GM18867 (cell line): Measurements from ENCODE around the gene EYA2.

ENCODE experiments used
- ATAC-seq: cut with Tn5 transposase; IDR thresholded peaks from one replicate; pipeline ENCODE4 v1.9.1; 2021; ENCODE audit warnings: mild to moderate bottlenecking, moderate library complexity; ENCODE audit not compliant: unreplicated experiment

The EYA2 gene

DNA sequence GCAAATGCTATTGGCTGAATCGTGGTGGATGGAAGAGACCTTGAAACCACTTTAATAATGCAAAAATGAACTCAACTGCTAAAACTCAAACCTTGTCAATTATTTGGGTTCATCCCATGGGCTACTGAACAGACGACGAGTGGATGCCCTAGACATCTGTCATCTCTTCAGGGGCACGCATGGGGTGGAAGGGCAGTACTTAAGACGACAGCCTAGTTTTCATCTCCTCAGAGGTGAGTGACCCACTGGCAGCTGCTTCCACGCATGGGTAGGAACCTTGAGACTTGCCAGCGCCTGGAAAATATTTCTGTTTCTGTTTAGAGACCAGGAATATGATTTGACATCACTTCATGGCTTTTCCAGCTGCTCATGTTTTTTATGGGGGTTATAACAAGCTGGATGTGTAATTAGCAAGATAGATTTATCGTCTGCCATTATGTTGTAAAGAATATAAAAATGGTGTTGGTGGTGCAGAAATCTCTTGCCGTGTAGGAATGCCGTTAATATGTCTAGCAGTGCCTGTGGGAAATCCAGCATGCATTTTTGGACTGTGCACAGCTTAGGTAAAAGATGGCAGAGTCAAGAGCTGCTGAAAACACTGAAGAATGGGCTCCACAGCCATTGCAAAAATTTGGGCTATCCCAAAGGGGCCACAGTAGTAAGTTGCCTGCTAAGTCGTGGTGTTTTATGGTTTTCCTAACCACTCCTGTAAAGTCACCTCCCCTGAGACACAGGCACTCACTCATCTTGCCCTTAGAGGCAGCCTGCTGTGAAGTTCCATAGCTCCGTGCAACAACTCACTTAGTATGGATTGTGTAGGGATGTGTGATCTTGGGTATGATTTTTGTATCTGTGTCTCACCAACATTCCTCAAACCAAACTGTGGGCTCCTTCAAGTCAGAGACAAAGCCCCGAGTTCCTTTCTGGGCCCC lies 203.3 kb downstream of the EYA2 start:
- no peak for ATAC-seq

DNA sequence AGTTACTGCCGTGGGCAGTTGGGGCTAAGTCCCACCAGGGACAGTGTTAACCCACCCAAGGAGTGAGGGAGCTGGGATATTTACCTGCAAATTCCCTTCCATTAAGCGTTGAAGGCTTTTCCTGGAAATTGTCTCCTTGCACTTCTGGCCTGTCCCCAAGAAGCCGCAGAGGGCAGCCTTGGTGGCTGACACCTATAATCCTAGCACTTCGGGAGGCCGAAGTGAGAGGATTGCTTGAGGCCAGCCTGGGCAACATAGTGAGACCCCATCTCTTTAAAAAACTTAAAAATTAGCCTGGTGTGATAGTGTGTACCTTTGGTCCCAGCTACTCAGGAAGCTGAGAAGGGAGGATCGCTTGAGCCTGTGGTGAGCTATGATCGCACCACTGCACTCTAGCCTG lies 204.4 kb downstream of the EYA2 start:
- ATAC-seq, result no peak

DNA sequence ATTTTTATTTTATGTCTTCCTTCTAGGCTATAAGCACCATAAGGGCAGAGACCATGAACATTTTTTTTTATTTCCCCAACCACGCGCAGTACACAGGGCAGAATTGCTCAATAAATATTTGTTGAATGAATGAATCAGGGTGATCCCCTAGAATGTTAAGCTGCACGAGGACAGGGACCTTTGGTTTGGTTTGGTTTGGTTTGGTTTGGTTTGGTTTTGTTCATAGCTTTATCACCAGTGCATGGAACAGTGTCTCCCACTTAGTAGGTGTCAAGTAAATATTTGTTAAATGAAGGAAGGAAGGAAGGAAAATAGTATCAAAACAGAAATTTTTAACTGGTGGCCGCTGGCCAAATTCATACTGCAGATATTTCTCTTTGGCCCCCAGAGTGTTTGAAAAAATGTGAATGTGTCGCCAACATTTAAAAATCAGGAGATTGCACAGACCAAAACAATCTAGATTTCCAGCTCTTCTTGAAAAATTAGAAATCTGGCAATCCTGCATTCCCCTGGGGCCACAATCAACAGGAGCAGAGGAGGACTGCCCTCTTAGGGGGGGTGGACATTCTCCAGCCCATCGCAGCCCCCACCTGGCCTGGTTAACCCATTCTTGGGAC lies 205.3 kb downstream of the EYA2 start:
- ATAC-seq, result no peak

DNA sequence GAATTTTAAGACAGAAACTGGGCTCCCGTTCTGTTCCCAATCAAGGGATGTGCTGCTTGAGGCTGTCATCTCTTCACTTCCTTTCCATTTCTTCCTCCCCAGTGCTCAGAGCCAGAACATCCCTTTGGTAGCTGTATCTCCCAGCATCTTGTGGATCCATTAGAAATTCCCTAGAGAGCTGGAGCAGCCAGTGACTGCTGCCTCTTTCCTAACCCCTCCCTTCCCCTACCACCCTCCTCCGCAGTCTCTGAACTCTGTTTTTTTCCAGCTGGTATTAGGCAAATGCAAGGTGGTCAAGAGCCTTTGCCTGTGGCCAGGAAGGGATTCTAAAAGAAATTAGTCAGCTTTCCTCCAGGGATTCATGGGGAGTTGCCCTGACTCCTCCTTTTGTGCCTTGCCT lies 208.0 kb downstream of the EYA2 start:
- ATAC-seq, result no peak

DNA sequence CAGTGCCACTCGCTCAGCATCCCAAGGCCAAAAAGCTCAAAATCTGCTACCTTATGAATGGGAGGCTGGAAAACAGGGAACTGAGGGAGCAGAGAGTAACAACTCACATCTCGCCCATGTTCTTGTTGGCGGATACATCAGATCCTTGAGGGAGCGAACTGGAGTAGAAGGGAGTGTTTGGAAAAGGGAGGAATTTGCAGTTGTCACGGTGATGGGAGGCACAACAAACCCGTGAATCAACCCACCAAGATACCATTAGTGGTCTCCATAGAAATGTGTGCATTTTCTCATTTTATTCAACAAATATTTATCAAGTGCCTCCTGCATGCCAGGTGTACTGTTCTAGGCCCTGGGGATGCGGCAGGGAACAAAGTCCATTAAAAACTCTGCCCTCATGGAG lies 212.1 kb downstream of the EYA2 start:
- ATAC-seq, result no peak

DNA sequence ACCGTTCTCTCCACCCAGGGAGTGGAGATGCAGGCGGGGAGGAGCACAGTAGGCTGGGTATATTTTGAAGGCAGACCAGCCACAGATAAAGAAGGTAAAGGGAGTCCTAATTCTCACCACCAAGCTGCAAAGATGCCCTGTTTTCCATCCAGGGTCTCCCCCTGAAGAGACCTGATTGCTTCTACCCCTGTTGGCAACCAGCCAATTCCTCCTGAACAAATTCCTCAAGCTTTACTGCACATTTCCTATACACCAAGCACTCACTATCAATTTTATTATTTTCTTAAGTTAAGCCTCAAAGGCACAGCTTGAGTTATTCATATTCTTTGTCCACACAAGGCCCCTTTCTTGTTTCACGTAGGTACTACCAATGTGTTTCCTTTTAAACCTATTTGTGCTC lies 214.4 kb downstream of the EYA2 start:
- no peak for ATAC-seq

DNA sequence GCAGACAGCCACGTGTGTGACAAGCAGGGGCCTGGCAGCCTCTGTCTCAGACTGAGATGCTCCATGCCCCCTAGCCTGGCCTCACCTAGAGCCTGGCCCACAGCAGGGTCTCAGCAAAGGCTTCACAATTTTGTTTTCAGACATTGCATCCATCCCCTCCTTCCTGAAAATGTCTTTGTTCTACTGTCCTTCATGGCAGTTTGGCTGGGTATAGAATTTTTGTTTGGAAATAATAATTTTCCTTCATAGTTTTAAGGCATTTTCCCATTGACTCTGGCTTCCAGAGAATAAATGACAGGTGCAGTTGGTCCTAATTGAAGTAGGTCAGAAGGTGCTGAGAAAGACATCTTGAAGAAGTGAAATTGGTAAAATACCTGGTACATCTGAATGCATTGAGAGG lies 216.2 kb downstream of the EYA2 start:
- no peak for ATAC-seq

DNA sequence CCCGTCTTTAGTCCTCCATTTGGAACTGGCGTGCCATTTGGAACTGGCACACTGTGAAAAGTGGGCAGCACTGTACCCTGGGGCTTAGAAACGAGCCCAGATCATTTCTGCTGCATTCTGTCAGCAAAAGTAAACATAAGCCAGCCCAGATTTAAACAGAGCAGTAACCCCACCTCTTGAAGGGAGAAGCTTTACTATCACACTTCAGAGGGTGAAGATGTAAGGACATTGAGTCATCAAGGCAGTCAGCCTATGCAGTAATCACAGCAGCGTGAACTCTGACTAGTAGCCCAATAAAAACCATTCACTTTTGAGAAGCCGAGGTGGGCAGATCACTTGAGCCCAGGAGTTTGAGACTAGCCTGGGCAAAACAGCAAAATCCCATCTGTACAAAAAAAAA lies 216.9 kb downstream of the EYA2 start:
- no peak for ATAC-seq

DNA sequence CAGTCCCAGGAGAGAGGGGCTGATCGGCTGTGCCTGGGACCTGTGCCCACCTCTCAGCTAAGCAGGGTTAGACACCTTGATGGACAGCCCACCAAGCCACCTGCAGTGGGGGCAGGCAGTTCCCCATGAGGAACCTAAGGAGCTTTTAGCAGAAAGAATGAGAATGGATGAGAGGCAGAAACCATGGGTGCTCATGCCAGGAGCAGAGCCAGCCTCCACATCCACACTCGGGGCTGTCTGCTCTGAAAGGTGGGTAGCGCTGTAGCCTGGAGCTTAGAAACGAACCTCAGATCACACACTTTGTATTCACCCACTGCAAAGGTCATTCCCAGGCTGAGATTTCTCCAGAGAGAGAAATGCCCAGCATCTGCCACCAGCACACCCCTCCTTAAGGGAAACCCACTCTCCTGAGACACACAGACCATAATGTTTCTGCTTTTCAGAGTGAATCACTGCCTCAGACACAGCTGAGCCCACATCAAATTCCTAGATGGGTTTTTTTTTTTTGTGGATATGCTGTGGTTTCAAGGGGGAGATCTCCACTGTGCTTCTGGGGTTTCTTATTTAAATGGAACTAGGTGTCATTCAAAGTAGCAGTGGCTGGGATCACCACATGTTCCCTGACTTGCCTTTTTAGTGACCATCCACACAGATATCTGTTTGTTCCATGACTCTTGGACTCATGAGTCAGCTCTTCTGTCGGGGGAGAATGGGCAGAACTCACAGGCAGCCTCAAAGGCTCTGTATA lies 218.9 kb downstream of the EYA2 start:
- ATAC-seq, result no peak

DNA sequence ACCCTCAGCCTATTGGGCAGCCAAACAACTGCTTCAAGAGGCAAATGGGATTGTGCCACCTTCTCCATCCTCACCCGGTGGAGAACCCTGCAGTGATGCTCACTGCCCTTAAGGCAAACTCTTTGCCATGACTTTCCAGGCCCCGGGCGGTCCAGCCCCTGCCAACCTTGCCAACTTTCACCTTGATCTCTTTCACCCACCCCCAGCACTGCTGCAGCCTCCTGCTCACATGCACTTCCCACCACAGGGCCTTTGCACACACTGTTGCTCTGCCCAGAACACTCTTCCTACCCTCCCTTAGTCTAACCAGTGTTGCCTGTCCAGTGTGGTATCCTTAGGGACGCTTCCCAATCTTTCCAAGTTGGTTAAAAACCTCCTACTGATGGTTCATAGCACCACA lies 221.1 kb downstream of the EYA2 start:
- no peak for ATAC-seq

DNA sequence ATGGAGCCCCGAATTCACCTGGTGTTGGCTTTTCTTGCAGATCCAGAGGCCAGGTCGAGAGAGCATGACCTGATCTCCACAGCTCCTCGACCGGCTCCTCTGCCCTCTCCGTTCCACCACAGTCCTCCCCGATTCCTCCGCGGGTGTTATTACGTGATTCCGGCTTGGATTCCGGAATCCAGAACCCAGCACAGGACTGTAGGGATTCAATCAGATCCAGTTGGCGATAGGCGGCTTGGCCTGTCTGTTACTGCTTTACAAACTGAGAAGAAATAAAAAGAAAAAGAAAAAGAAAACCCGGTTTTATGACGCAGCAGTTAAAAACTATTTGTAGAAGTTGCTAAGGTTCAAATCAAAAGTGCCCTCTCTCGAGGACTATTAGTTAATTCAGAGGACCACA lies 222.7 kb downstream of the EYA2 start:
- no peak for ATAC-seq

DNA sequence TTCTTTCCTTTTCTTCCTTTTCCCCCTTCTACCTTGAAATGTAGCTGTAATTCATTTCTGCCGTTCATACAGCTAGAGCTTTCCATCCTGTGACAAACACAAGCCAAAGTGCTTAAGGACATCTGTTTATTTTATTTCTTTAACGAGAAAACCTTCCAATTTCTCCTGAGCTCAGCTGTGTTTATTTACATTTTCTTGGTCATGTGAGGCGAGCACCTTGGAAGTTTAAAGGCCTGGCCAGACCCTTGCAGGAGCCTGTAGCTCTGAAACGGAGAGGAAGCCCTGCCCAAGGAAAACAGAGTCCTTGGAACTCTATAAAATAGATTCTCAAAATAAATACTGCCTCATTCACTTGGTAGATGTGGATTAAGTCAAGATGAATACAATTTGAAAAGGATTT lies 223.1 kb downstream of the EYA2 start:
- ATAC-seq, result no peak

DNA sequence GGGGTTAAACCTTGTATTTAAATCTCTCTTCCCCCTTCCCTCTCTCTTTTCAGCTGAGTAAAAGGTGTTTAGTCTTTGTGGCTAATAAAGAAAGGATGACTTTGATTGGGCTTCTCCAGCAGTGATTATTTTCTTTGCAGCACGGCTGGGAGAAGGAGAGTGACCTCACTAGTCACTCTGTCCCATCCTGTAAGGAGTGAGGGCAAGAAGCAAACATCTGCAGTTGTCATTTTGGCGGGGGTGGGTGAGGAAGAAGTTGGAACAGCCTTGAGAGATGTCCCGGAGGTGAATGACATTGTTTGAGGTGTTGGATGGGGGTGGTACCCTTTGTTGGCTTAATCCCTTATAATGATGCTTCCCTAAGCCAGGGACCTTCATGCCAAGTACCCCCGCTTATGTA lies 223.6 kb downstream of the EYA2 start:
- ATAC-seq, result no peak

DNA sequence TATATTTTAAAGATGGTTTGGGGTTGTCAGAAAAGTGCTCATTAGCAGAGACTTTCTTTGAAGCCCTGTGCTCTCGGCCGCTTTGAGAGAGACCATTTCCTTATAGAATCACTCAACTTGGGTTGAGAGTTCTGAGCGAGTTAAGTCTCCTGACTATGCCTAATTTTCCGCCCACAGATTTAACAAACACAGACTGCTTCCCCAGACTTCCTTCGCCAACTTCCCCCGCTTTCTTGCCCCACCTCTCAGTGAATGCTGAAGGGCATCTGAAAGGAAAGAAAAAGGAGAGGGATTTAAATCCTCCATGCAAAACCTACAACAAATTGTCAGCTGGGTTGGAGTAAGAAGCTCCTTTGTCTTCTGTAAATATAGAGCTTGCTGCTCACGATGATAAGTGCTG lies 224.0 kb downstream of the EYA2 start:
- ATAC-seq, result no peak

DNA sequence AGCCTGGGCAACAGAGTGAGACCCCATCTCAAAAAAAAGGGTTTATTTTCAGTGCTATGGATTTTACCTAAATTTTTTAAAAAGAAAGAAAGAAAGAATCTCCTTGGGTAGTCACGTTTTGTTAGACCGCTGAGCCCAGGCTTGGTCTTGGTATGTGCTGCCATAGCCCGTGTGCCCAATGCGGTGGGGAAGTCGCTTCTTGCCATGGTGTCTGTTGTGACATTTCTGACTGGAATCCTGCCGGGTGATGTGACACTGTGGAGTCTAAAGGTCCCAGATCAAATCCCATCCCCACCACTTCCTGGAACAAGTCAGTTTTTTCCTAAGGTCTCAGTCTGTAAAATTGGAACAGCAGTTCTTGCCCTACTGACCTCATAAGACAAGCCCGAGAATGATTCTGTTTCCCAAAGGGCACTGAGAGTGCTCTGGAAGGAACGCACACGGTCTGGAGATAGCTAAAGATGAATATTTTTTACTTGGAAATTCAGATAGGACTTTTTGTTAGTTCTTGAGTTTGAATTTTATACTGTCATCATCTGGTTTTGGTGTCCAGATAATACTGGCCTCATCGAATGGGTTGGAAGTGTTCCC lies 225.8 kb downstream of the EYA2 start:
- no peak for ATAC-seq

DNA sequence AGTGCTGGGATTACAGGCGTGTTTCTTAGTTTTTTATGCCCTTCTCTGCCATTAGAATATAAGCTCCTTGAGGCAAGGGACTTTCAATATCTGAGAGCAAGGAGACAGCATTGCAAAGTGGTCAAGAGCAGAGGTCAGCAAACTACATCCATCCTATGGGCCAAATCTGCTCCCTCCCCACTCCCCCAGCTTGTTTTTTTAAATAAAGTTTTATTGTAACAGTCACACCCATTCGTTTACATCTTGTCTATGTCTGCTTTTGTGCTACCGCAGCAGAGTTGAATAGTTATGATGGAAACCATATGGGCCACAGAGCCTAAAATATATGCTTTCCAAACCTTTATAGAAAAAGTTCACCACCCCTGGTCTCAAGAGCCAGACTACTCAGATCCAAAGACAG lies 227.9 kb downstream of the EYA2 start:
- ATAC-seq, result no peak

DNA sequence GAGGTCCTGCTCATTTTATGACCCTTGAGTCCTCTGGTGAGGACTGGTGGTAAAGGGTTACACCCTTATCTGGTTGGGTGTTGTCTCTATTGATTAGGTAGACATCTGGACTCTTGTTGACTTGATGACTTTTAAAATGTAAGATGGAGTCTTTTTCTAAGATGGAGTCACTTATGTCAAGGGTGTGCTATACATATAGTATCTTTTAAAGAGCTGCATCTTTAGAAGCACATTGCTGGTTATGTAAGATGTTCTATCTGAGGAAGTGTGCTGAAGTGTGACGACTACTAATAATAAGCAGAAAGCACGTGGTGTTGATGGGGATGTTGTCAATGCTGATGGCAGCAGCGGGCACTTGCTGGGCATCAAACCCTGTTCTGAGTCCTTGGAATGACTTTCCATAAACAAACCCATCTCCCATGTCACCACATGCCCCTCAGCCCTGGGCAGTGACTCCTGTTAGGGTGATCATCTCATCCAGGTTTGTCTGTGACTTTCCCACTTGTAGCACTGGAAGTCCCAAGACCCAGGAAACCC lies 229.6 kb downstream of the EYA2 start:
- ATAC-seq, result no peak

DNA sequence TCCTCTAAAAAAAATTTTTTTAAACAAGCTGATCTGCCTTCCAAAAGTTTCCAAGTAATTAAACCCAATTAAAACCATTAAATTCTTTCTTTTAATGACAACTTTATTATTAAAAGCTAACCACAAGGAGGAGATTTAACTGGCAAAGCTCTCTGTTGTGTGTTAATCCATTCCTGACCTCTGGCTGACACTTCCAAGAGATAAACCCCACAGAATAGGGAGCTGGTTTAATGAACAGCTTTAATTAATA lies 230.8 kb downstream of the EYA2 start:
- no peak for ATAC-seq

DNA sequence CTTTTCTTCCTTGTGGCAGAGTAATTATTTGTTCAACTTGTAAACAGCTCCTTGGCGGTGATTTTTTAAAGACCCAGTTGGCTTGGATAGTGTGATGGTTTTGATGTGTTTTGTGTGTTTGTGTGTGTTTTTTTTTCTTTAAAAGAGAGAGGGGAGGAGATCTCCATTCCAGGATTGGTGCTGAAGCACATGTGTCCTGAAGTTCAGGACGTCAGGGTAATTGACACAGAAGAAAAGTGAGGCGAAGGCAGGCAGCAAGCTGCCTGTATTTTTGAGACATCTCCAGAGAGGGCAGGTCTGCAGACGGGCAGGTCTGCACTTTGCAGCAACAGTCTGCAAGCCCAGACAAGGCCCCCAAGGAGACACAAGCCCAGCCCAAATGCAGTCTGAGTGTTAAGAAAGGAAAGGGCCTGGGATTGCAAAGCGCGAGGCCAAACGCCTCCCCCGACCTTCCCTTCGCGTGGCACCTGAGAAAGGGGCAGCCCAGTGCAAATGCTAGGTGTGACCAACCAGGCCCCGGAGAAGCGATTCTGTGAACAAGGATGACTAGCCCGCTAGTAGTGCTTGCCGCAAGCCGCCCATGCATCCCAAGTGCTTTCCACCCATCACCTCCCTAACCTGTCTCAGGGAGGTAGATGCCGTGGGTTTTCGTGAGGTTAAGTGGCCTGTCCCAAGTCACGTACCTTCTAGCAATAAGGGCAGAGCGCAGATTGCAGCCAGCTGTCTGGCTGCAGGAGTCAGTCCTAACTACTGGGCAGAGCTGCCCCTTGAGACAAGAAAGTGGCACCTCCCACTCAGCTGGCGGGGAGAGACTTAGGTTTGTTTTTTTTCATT lies 231.3 kb downstream of the EYA2 start:
- no peak for ATAC-seq

DNA sequence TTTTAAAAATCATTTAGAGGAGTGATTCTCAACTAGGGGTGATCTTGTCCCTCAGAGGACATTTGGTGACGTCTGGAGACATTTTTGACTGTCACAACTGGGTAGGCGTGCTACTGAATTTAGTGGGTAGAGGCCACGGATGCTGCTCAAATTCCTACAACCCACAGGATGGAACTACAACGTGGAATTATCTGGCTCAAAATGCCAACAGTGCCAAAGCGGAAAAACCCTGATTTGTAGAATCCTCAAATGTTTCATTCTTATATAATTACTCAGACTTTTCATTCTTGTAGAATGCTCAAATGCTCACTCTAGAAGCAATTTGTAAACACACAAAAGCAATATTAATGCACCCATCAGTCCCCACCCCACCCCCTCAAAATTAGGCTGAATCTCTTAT lies 232.1 kb downstream of the EYA2 start:
- ATAC-seq, result no peak

DNA sequence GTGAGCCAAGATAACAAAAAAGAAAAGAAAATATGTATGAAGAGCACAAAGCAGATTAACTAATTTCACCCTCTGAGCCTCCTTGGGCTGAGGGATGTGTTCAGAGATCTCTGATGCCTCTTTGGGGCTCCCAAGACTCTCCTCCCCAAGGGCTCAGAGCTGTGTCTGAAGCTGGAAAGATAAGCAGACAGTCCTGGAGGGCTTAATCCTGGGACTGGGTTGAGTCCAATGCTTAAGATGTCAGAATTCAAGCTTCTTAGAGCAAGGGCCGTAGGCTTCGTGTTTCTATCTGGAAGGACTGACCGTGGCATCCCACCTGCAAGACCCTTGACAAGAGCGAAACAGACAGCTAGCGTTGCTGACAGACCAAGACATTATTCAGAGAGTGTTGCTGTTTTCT lies 232.9 kb downstream of the EYA2 start:
- no peak for ATAC-seq
